Stimulated activated CD4-positive, alpha-beta T cell treated with anti-CD3 and anti-CD28 coated beads, TNF-alpha, amount 100 ng/mL, for 1 hour (primary cell): ENCODE data around the gene PYROXD2.
"Not testable (repeated sequence)": the region's sequence is repeated elsewhere in the genome, so short reads cannot be mapped to it uniquely, and the experiment has no call there.

Experiments
- DNase-seq, 3 donors: peaks; one replicate each; pipeline ENCODE4 v3.0.0-alpha.2; 2020; ENCODE audit warnings: low read depth in 3 of 3, low spot score in 1 of 3

The PYROXD2 gene

GRCh38 chr10:98368644-98369043 lies 46.3 kb downstream of the PYROXD2 start:
- no peak for DNase-seq

- no peak for DNase-seq
These were observed 47.2 kb downstream of the PYROXD2 start for GRCh38 chr10:98367604-98368451.

- DNase-seq: no peak
These were observed 48.9 kb downstream of the PYROXD2 start for GRCh38 chr10:98366062-98366530.

- DNase-seq: no peak
These were observed 49.4 kb downstream of the PYROXD2 start for GRCh38 chr10:98365406-98366061.

GRCh38 chr10:98364432-98365102 lies 50.4 kb downstream of the PYROXD2 start:
- no peak for DNase-seq

GRCh38 chr10:98363220-98363619 lies 51.8 kb downstream of the PYROXD2 start:
- DNase-seq: no peak

- no peak for DNase-seq
These were observed 53.6 kb downstream of the PYROXD2 start for GRCh38 chr10:98361131-98362025.

- no peak for DNase-seq
These were observed 57.7 kb downstream of the PYROXD2 start for GRCh38 chr10:98357194-98357822.

- no peak for DNase-seq
These were observed 60.5 kb downstream of the PYROXD2 start for GRCh38 chr10:98354491-98354890.

GRCh38 chr10:98353170-98353569 lies 61.8 kb downstream of the PYROXD2 start:
- no peak for DNase-seq

GRCh38 chr10:98351831-98352402 lies 63.1 kb downstream of the PYROXD2 start:
- DNase-seq: no peak

- no peak for DNase-seq
These were observed 65.5 kb downstream of the PYROXD2 start for GRCh38 chr10:98349508-98349922.

GRCh38 chr10:98346847-98347246 lies 68.1 kb downstream of the PYROXD2 start:
- DNase-seq: no peak

GRCh38 chr10:98344589-98345038 lies 70.4 kb downstream of the PYROXD2 start:
- DNase-seq: no peak

GRCh38 chr10:98341701-98342100 lies 73.3 kb downstream of the PYROXD2 start:
- DNase-seq: not testable (repeated sequence)

- no peak for DNase-seq
These were observed 74.1 kb downstream of the PYROXD2 start for GRCh38 chr10:98340940-98341310.

GRCh38 chr10:98340261-98340939 lies 74.6 kb downstream of the PYROXD2 start:
- no peak for DNase-seq

- no peak for DNase-seq
These were observed 75.2 kb downstream of the PYROXD2 start for GRCh38 chr10:98339799-98340198.

GRCh38 chr10:98338896-98339295 lies 76.1 kb downstream of the PYROXD2 start:
- no peak for DNase-seq
